ENCODE data around the gene BHMT. TPM values are rescaled to one million over a fixed set of nuclear protein-coding genes. Genes with fewer than 3 reads are reported as not detected.

Gene BHMT
- total RNA-seq, 1 donor from 2014 or later, result not detected

DNA sequence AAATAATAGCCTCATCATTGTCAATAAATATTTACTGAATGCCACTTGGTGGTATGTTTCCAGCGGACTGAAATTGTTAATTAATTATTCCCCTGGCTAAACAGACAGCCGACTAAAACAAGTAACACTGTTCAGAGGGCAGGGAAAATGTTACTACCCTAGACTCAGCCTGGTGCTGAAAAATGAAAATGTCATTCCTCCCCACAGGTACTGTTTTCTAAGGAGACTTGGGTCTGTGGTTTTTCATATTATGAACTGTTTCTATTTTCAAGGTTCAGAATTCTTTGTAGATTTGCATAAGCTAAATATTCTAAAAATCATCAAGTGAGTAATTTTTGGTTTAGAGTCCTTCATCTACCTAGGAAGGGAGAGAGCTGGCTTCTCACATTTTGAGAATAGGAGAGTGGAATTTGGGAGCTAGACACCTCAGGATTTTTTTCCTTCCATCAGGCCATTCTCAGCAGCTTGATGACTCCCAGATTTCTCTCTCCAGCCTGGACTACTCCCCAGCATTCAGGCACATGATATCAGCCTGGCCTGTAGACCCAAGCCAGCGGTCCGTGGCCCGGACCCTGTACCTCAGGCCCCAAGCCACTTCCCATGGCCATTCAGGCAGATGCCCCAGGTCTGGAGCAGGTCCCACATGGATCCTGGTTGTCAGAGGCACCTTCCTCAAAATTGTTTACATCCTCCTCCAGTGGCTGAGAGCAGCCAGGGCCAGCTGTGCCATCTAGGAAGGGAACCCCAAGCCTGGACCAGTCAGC lies 24.4 kb downstream of the BHMT start:
- Mint-ChIP-seq H3K27me3 (ENCODE audit: low read depth, unreplicated experiment) (no peaks in the 10 kb centered on the region), H3K9me3 (ENCODE audit: unreplicated experiment) (peaks cover 2% of the 10 kb centered on the region), H3K4me3 (ENCODE audit: unreplicated experiment) (no peak overlapping the region), H3K27ac (ENCODE audit: unreplicated experiment) (no peak overlapping the region), H3K4me1 (ENCODE audit: low read depth, unreplicated experiment) (peaks cover 2% of the 10 kb centered on the region), H3K36me3 (ENCODE audit: low read depth, unreplicated experiment) (peaks cover 3% of the 10 kb centered on the region)
- Histone ChIP-seq H3K27ac (ENCODE audit: low read depth, low read length) (no peak overlapping the region), H3K9me3 (ENCODE audit: insufficient read depth, low read depth, low read length) (peaks cover 4% of the 10 kb centered on the region), H3K36me3 (ENCODE audit: insufficient read depth, low read length) (no peaks in the 10 kb centered on the region), H4K20me1 (ENCODE audit: insufficient read depth, low read length) (no peaks in the 10 kb centered on the region), H3K27me3 (ENCODE audit: insufficient read depth, low read length) (no peaks in the 10 kb centered on the region), H2AFZ (ENCODE audit: low read depth, low read length) (no peak overlapping the region), H3K4me3 (ENCODE audit: insufficient read depth, low read depth, low read length) (no peak overlapping the region), H3K4me2 (ENCODE audit: low read length) (no peak overlapping the region), H3K4me1 (ENCODE audit: insufficient read depth, low read length) (peaks cover 4% of the 10 kb centered on the region), H3K9ac (ENCODE audit: low read length) (no peak overlapping the region), H3K79me2 (ENCODE audit: insufficient read depth, low read length) (no peaks in the 10 kb centered on the region)
- DNase-seq (ENCODE audit: low read depth) (no peak), FAIRE-seq (no peak)
- TF ChIP-seq, protein P1, sequence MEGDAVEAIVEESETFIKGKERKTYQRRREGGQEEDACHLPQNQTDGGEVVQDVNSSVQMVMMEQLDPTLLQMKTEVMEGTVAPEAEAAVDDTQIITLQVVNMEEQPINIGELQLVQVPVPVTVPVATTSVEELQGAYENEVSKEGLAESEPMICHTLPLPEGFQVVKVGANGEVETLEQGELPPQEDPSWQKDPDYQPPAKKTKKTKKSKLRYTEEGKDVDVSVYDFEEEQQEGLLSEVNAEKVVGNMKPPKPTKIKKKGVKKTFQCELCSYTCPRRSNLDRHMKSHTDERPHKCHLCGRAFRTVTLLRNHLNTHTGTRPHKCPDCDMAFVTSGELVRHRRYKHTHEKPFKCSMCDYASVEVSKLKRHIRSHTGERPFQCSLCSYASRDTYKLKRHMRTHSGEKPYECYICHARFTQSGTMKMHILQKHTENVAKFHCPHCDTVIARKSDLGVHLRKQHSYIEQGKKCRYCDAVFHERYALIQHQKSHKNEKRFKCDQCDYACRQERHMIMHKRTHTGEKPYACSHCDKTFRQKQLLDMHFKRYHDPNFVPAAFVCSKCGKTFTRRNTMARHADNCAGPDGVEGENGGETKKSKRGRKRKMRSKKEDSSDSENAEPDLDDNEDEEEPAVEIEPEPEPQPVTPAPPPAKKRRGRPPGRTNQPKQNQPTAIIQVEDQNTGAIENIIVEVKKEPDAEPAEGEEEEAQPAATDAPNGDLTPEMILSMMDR (IDR thresholded peaks at IDR 0.05; ENCODE audit: insufficient read depth, low read depth, low read length), result no peak
- no peak for TF ChIP-seq EZH2 (IDR thresholded peaks at IDR 0.05; ENCODE audit: insufficient read depth, low read length)

DNA sequence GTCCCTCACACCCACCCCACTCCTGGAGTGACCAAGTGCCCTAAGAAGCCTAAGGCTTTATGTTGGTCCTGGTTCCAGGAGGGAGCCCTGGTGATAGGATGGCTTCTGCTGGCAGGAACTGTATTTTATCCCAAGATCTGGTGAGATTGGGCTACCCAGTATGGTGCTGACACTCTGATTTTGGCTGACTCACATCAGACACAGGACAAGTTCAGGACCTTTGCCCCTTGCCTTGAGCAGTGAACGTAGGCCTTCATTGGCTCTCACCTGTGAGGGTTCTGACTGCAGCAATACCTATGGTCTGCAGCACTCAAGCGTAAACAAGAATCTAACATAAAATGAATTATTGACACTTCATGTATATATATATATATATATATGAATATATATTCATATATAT lies 25.0 kb downstream of the BHMT start:
- Mint-ChIP-seq H3K27me3 (ENCODE audit: low read depth, unreplicated experiment) (no peaks in the 10 kb centered on the region), H3K27ac (ENCODE audit: unreplicated experiment) (no peak overlapping the region), H3K9me3 (ENCODE audit: unreplicated experiment) (peaks cover 4% of the 10 kb centered on the region), H3K36me3 (ENCODE audit: low read depth, unreplicated experiment) (peaks cover 3% of the 10 kb centered on the region), H3K4me1 (ENCODE audit: low read depth, unreplicated experiment) (peaks cover 2% of the 10 kb centered on the region), H3K4me3 (ENCODE audit: unreplicated experiment) (no peak overlapping the region)
- no peak for DNase-seq (ENCODE audit: low read depth)
- peaks cover 4% of the 10 kb centered on the region for H3K4me1 ChIP-seq (ENCODE audit: insufficient read depth, low read length)
- H3K9ac ChIP-seq (ENCODE audit: low read length), result no peak overlapping the region
- no peaks in the 10 kb centered on the region for H4K20me1 ChIP-seq (ENCODE audit: insufficient read depth, low read length)
- FAIRE-seq, result no peak
- peaks cover 4% of the 10 kb centered on the region for H3K9me3 ChIP-seq (ENCODE audit: insufficient read depth, low read depth, low read length)
- no peak overlapping the region for H2AFZ ChIP-seq (ENCODE audit: low read depth, low read length)
- TF ChIP-seq EZH2 (IDR thresholded peaks at IDR 0.05; ENCODE audit: insufficient read depth, low read length), result no peak
- TF ChIP-seq, protein P1 (IDR thresholded peaks at IDR 0.05; ENCODE audit: insufficient read depth, low read depth, low read length), result no peak
- H3K27ac ChIP-seq (ENCODE audit: low read depth, low read length), result no peak overlapping the region
- H3K36me3 ChIP-seq (ENCODE audit: insufficient read depth, low read length), result no peaks in the 10 kb centered on the region
- no peak overlapping the region for H3K4me2 ChIP-seq (ENCODE audit: low read length)
- H3K27me3 ChIP-seq (ENCODE audit: insufficient read depth, low read length), result no peaks in the 10 kb centered on the region
- H3K4me3 ChIP-seq (ENCODE audit: insufficient read depth, low read depth, low read length), result no peak overlapping the region
- H3K79me2 ChIP-seq (ENCODE audit: insufficient read depth, low read length), result no peaks in the 10 kb centered on the region

GRCh38 chr5:79140553-79140952 lies 28.9 kb downstream of the BHMT start:
- Histone ChIP-seq H3K9ac (ENCODE audit: low read length) (no peak overlapping the region), H3K4me2 (ENCODE audit: low read length) (no peak overlapping the region), H4K20me1 (ENCODE audit: insufficient read depth, low read length) (no peaks in the 10 kb centered on the region), H3K27ac (ENCODE audit: low read depth, low read length) (no peak overlapping the region), H3K79me2 (ENCODE audit: insufficient read depth, low read length) (no peaks in the 10 kb centered on the region), H3K4me1 (ENCODE audit: insufficient read depth, low read length) (peaks cover 12% of the 10 kb centered on the region), H3K27me3 (ENCODE audit: insufficient read depth, low read length) (no peaks in the 10 kb centered on the region), H3K36me3 (ENCODE audit: insufficient read depth, low read length) (no peaks in the 10 kb centered on the region), H2AFZ (ENCODE audit: low read depth, low read length) (no peak overlapping the region), H3K4me3 (ENCODE audit: insufficient read depth, low read depth, low read length) (no peak overlapping the region), H3K9me3 (ENCODE audit: insufficient read depth, low read depth, low read length) (peaks cover 4% of the 10 kb centered on the region)
- Mint-ChIP-seq H3K9me3 (ENCODE audit: unreplicated experiment) (peaks cover 4% of the 10 kb centered on the region), H3K36me3 (ENCODE audit: low read depth, unreplicated experiment) (peaks cover 3% of the 10 kb centered on the region), H3K27me3 (ENCODE audit: low read depth, unreplicated experiment) (no peaks in the 10 kb centered on the region), H3K4me1 (ENCODE audit: low read depth, unreplicated experiment) (peaks cover 12% of the 10 kb centered on the region), H3K27ac (ENCODE audit: unreplicated experiment) (no peak overlapping the region), H3K4me3 (ENCODE audit: unreplicated experiment) (no peak overlapping the region)
- TF ChIP-seq, protein P1 (IDR thresholded peaks at IDR 0.05; ENCODE audit: insufficient read depth, low read depth, low read length), result no peak
- no peak for TF ChIP-seq EZH2 (IDR thresholded peaks at IDR 0.05; ENCODE audit: insufficient read depth, low read length)
- DNase-seq (ENCODE audit: low read depth), result no peak
- FAIRE-seq, result no peak

All from astrocyte (in vitro differentiated cells and primary cell).